HG02610 (cell line): ENCODE data around the gene ZNF93.
"Not testable (repeated sequence)": the region's sequence is repeated elsewhere in the genome, so short reads cannot be mapped to it uniquely, and the experiment has no call there.

Experiments
- ATAC-seq: cut with Tn5 transposase; IDR thresholded peaks from one replicate; pipeline ENCODE4 v1.9.1; 2021; ENCODE audit warnings: mild to moderate bottlenecking, moderate library complexity; ENCODE audit not compliant: unreplicated experiment

Gene ZNF93

GRCh38 chr19:19900729-19901444 lies at the start of gene ZNF93:
ZNF93 (plus strand) TSS chr19:19900946; CDS start chr19:19901089, 143 bp downstream.
- ATAC-seq: peak; percentile 85

GRCh38 chr19:19851740-19852139 lies 49.0 kb upstream of the ZNF93 start:
- ATAC-seq: not testable (repeated sequence)

GRCh38 chr19:19858751-19859150 lies 42.0 kb upstream of the ZNF93 start:
- ATAC-seq: no peak

- no peak for ATAC-seq
Measured at GRCh38 chr19:19860756-19861390, 39.9 kb upstream of the ZNF93 start.

GRCh38 chr19:19865750-19866610 lies 34.8 kb upstream of the ZNF93 start, which contains the start of gene ZNF253:
ZNF253 (plus strand) TSS chr19:19865882; CDS start chr19:19865997, 115 bp downstream.
- peak; percentile 97 for ATAC-seq

- ATAC-seq: no peak
Measured at GRCh38 chr19:19866611-19867248, 34.0 kb upstream of the ZNF93 start.

- not testable (repeated sequence) for ATAC-seq
Measured at GRCh38 chr19:19870086-19870485, 30.7 kb upstream of the ZNF93 start.

GRCh38 chr19:19871932-19872331 lies 28.8 kb upstream of the ZNF93 start:
- ATAC-seq: no peak

- no peak for ATAC-seq
Measured at GRCh38 chr19:19873381-19873780, 27.4 kb upstream of the ZNF93 start.

- ATAC-seq: no peak
Measured at GRCh38 chr19:19877724-19878123, 23.0 kb upstream of the ZNF93 start.

GRCh38 chr19:19884583-19884982 lies 16.2 kb upstream of the ZNF93 start:
- ATAC-seq: no peak

- ATAC-seq: not testable (repeated sequence)
Measured at GRCh38 chr19:19892055-19892941, 8.4 kb upstream of the ZNF93 start.

GRCh38 chr19:19900139-19900728 lies 512 bp upstream of the ZNF93 start:
- ATAC-seq: no peak

- ATAC-seq: not testable (repeated sequence)
Measured at GRCh38 chr19:19907551-19907950, 6.8 kb downstream of the ZNF93 start.

GRCh38 chr19:19909654-19910053 lies 8.9 kb downstream of the ZNF93 start:
- no peak for ATAC-seq

- no peak for ATAC-seq
Measured at GRCh38 chr19:19911150-19911549, 10.4 kb downstream of the ZNF93 start.

GRCh38 chr19:19914596-19914995 lies 13.8 kb downstream of the ZNF93 start:
- no peak for ATAC-seq

- ATAC-seq: not testable (repeated sequence)
Measured at GRCh38 chr19:19930417-19930816, 29.7 kb downstream of the ZNF93 start.
